Thyroid gland (tissue), 4 donors: ENCODE measurements around the gene LRRC8D.

Experiments
- POLR2A ChIP-seq, 2 donors: fragments of 450-650 bp; IDR thresholded peaks; one replicate each; pipeline ENCODE4 v1.6.1; 2017; ENCODE audit warnings: antibody characterized with exemption in 2 of 2, mild to moderate bottlenecking in 2 of 2, moderate library complexity in 1 of 2
- TF ChIP-seq, protein P1 (sequence below), 6 experiments: fragments of 200-600 bp in 3 of 6; fragments of 450-650 bp in 3 of 6; sonication (generic) in 3 of 6; IDR thresholded peaks; one replicate each; pipeline ENCODE4 v1.5.1; 2016 to 2019; ENCODE audit warnings: antibody characterized with exemption in 6 of 6, mild to moderate bottlenecking in 2 of 6, inconsistent platforms in 1 of 6, moderate library complexity in 1 of 6

DNA sequence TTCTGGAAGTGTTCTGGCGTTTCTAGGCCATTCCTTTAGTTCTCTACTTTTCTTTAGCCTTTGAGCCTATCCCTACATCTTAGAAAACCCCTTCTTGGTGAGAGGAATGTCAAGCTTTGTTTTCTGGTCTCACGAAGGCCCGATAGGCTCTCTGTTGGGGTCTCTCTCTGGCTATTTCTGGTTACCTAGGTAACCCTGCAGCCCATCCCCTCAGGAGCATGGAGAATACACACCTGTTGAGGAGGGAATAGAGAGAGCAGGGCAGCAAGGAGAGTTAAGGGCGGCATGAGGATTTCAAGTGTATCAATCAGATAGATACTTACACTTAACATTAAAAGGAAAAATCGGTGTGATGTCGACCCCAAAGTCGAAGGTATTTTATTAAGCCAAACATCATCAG lies 45.7 kb downstream of the LRRC8D start:
- TF ChIP-seq, protein P1, sequence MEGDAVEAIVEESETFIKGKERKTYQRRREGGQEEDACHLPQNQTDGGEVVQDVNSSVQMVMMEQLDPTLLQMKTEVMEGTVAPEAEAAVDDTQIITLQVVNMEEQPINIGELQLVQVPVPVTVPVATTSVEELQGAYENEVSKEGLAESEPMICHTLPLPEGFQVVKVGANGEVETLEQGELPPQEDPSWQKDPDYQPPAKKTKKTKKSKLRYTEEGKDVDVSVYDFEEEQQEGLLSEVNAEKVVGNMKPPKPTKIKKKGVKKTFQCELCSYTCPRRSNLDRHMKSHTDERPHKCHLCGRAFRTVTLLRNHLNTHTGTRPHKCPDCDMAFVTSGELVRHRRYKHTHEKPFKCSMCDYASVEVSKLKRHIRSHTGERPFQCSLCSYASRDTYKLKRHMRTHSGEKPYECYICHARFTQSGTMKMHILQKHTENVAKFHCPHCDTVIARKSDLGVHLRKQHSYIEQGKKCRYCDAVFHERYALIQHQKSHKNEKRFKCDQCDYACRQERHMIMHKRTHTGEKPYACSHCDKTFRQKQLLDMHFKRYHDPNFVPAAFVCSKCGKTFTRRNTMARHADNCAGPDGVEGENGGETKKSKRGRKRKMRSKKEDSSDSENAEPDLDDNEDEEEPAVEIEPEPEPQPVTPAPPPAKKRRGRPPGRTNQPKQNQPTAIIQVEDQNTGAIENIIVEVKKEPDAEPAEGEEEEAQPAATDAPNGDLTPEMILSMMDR (IDR thresholded peaks at IDR 0.05): no peak
- no peak for TF ChIP-seq POLR2A (IDR thresholded peaks at IDR 0.05)
